Pulmonary artery endothelial cell (primary cell): ENCODE data around the gene SAMD13. TPM values are rescaled to one million over a fixed set of nuclear protein-coding genes. Genes with fewer than 3 reads are reported as not detected.

Experiments used
- DNase-seq: peaks from one replicate; pipeline ENCODE4 v3.0.0-alpha.2; 2011; ENCODE audit warnings: low read depth, low spot score
- total RNA-seq: library from RNA; depleted of rRNA; stranded (reverse); fragments of >200 nt; gene quantifications from 2 replicates; pipeline ENCODE4 v1.2.3, GENCODE V29; 2014

Gene SAMD13, protein sequence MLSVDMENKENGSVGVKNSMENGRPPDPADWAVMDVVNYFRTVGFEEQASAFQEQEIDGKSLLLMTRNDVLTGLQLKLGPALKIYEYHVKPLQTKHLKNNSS
- total RNA-seq = 2.6 and 3.2 TPM in 2 replicates

- DNase-seq = peak; percentile 78
These were observed at the start of gene SAMD13 for GRCh38 chr1:84301004-84301784. TSS of gene SAMD13 (plus strand) at chr1:84301708. CDS start at chr1:84303235, 1,527 bp downstream.

DNA sequence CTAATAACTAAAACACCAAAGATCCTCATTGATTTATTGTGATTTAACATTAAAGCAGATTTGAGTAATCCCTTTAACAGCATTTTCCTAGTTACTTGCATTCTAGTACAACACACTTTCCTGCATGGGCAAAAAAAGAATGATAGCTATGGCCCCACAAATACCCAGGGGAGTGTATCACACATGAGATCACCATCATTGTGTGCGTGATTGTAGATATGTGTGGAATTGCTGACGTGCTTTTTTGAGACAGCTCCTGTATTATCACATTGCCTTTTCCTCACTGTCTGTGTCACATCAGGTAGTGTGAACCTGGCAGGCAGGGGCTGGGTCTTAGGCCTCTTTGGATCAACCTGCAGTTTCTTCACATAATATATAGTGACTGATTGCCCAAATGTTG lies 48.5 kb upstream of the SAMD13 start:
- DNase-seq = no peak

GRCh38 chr1:84253891-84254290 lies 47.6 kb upstream of the SAMD13 start:
- DNase-seq = no peak

GRCh38 chr1:84254703-84255238 lies 46.7 kb upstream of the SAMD13 start:
- DNase-seq = no peak

DNA sequence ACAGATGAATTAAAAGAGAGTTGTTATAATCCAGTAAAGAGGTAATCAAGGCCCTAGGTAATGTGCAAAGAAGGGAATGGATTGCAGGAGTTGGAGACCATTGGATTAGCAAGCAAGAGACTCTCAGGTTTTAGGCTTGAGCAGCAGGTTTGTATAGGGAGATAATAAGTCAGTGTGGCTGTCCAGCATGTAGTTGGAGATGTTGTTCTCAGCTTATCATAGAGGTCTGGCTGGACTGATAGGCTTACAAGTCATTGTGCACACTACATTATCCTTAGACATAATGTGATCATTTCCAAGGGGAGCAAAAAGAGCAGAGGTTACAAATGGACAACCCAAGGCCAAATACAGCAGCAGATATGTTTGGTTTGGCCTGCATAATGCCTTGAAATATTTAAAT lies 45.9 kb upstream of the SAMD13 start:
- DNase-seq = no peak

DNA sequence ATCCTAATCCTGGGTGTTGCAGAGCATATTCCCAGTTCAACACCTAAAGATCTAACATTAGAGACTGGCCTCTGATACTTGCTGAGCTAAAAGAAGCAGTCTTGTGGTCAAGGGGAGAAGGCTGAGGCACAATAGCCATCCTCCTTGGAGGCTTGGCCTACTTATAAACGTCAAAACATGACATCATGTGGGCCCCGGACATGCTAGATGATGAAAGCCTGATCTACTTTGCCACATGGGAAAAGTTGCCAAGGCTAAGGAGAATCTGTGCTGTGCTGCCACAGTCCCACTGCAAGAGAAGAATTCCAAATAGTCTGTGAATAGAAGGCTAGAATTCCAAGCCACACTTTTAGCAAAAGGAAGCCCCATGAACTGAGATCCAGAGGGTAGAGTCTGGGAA lies 43.9 kb upstream of the SAMD13 start:
- no peak for DNase-seq

- DNase-seq = no peak
These were observed 42.1 kb upstream of the SAMD13 start for GRCh38 chr1:84259376-84259775.

DNA sequence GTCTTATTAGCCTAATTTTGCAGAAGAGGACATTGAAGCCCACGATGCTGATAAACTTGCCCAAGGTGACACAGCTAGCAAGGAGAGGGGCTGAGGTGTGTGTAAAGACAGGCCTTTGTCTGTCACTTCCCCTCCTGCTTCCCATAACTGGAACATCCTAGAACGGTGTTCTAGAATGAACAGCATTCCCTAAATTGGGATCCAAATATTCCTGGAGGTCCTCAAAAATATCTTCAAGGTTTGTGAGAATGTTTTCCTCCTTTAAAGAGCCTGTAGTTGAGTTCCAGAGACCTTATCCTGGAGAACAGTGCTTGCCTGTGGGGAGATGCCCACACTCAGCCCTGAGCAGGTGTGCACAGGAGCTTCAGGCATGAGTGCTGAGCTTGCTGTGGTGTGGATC lies 41.5 kb upstream of the SAMD13 start:
- DNase-seq = no peak

DNA sequence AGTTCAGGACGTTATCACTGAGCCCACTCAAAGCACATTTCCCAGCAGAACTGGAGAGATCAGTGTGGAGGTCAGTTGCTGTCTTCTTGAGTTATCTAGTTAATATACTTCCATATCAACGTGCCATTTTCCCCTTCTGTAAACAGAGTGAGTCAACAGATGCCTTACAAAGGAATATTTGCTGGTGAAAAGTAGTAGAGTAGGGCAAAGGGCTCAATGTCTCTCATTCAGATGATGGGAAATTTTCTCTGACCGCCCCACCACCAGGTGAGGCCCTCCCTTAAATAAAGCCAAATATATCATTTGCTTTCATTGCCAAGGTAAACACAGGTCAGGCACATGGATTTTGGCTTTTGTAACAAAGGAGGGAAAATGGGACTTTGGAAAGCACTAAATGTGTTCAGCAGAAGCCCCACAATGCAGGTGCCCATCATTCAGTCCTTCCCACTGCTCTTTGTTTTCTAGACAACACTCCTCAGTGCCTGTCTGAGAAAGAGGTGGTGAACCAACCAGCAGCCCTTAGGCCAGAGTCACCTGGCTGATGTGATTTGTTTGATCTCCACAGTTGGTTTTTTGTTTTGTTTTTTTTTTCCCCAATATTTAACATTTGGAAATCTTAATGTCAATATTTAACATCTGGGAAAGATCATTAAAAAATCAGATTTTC lies 40.5 kb upstream of the SAMD13 start:
- DNase-seq = no peak

- DNase-seq = no peak
These were observed 36.5 kb upstream of the SAMD13 start for GRCh38 chr1:84264961-84265360.

DNA sequence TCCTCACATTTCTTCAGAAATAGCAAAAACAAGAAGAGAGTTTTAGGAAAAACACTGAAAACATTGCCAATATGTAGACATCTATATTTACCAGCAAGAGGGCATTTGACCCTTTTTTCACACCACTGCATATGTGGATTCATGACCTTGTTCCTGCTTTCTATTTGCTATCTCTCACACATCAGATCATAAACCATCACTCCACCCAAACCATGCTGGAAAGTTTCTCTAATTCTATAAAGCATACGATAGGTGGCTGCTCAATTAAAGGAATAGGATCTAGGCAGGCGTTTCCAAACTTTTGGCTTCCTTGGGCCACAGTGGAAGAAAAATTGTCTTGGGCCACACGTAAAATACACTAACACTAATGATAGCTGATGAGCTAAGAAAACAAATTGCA lies 35.6 kb upstream of the SAMD13 start:
- DNase-seq = no peak

- no peak for DNase-seq
These were observed 34.8 kb upstream of the SAMD13 start for GRCh38 chr1:84266748-84267147.

DNA sequence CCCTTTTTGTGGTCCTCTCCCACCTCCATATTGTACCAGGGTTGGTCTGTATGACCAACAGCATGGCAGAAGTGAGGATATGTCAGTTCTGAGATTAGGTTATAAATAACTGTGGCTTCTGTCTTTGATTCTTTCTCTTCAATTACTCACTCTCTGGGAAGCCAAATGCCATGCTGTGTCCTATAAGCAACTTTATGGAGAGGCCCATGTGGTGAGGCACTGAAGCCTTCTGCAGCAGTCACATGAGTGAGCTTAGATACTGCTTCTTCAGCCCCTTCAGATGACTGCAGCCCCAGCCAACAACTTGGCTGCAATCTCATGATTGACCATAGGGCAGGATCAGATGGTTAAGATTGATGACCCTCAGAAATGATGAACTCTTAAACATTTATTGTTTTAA lies 34.0 kb upstream of the SAMD13 start:
- no peak for DNase-seq

DNA sequence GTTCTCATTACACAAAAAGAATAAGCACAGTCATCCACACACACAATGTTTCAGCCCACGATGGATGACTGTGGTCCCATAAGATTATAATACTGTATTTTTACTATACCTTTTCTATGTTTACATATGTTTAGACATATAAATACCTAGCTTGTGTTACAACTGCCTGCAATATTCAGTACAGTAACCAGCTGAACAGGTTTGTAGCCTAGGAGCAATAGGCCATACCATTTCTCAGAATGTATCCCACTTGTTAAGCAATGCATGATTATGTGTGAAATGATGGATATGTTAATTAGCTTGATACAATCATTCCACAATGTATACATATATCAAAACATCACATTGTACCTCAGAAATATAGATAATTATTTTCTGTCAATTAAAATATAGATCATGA lies 33.2 kb upstream of the SAMD13 start:
- DNase-seq = no peak

GRCh38 chr1:84269306-84269705 lies 32.2 kb upstream of the SAMD13 start:
- DNase-seq = no peak

GRCh38 chr1:84271441-84272151 lies 29.9 kb upstream of the SAMD13 start:
- no peak for DNase-seq

- no peak for DNase-seq
These were observed 29.1 kb upstream of the SAMD13 start for GRCh38 chr1:84272401-84272800.

DNA sequence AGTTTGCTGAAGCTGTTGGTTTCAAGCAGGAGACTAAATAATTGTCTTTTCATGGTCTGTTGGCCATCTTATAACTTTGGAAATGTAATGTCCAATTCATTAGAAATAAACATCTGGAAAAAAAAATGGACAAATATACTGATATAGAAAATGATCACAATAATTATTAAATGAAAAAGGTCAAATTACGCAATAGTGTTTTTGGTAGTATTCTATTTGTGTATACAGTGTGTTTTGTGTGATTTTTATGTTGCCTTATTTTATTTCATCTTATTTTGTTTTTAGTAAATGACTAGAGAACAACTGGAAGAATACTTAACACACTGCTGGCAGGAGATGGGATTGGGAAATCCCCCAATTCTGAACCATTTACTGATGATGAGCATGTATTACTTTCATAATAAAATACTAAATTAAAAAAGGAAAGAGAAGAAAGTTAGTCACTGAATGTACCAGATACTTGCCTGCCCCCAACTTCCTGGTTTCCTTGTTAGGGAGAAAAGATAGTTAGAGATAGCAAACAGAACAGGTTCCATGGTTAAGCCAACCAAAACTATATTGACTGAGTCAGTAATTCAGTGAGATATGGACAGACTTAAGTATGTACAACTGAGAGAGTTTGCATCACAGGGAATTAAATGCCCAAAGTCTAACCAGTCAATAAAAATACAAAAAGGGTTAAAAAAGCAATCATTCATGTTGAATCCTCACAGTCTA lies 24.0 kb upstream of the SAMD13 start:
- no peak for DNase-seq

GRCh38 chr1:84278905-84279304 lies 22.6 kb upstream of the SAMD13 start:
- no peak for DNase-seq

DNA sequence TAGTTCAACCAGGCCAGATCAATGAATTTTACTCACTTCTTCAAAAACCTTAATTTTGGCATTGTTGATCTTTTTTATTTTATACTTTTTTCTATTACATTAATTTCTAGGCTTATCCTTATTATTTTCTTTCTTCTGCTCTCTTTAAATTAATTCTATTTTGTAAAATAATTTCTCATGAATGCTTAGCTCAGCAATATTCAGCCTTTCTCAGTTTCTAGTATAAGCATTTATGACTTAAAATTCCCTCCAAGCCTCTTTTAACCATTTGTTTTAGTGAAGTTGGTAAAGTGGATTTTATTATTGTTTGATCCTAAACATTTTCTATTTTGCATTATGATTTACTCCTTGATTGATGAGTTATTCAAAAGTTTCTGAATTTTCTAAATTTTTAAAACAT lies 20.6 kb upstream of the SAMD13 start:
- no peak for DNase-seq

DNA sequence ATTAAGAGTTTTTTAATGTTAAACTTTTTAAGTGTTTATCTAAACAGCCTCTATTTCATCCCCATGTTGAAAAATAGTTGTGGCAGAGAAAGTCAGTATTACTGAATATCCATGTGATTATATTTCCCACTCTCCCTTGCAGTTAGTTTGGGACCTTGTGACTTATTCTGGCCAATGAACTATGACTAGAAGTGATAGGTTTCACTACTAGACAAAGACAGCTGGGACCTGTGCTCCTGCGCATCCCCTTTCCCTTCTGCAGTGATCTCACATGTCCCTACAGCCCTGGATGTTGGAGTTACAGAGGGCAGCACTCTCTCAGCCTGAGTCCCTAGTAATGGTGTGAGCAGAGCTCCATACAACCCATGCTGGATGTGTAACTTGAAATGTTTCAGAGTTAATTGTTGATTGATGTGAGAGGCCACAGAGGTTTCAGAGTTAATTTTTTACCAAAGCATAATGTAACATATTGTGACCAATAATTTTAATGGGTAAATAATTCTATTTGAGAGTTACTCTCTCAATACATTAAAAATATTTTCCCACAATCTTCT lies 18.7 kb upstream of the SAMD13 start:
- no peak for DNase-seq
